Left lung (tissue), 10 donors: Measurements from ENCODE around the gene DSG2. TPM values are rescaled to one million over a fixed set of nuclear protein-coding genes. Genes with fewer than 3 reads are reported as not detected.

Experiments
- ATAC-seq: fragments of 200-7000 bp; cut with Tn5 transposase; one replicate; pipeline ENCODE4 v1.9.1; 2020; ENCODE audit warnings: moderate library complexity
- DNase-seq, 4 donors: peaks; one replicate each; pipeline ENCODE4 v3.0.0-alpha.2; 2013 to 2020
- H3K27ac ChIP-seq, 2 donors: fragments of 200-600 bp; sonication (generic) in 1 of 2; one replicate each; pipeline versions ENCODE4 v1.5.0 to v1.8.0; 2020 to 2021
- H3K27me3 ChIP-seq, 2 donors: fragments of 200-600 bp; sonication (generic) in 1 of 2; one replicate each; pipeline versions ENCODE4 v1.5.0 to v1.8.0; 2020 to 2021
- H3K36me3 ChIP-seq, 2 donors: fragments of 200-600 bp; sonication (generic) in 1 of 2; one replicate each; pipeline versions ENCODE4 v1.5.0 to v1.8.0; 2020 to 2021
- H3K4me1 ChIP-seq, 2 donors: fragments of 200-600 bp; one replicate each; pipeline ENCODE4 v1.8.0; 2021
- H3K4me3 ChIP-seq, 2 donors: fragments of 200-600 bp; sonication (generic) in 1 of 2; one replicate each; pipeline versions ENCODE4 v1.5.0 to v1.8.0; 2020 to 2021; ENCODE audit warnings: mild to moderate bottlenecking in 1 of 2
- H3K9me3 ChIP-seq, 2 donors: fragments of 200-600 bp; sonication (generic) in 1 of 2; one replicate each; pipeline versions ENCODE4 v1.5.0 to v1.8.0; 2020 to 2021
- intact Hi-C, 2 donors: fragments of 100-400 bp; cut with DNase I; formaldehyde crosslinking; loops; one replicate each; pipeline versions ENCODE4 v1.11.2 to v1.14.2; 2022
- polyA plus RNA-seq, 6 donors: library from polyadenylated mRNA; unstranded; fragments of 120-200 nt; gene quantifications; one replicate each; pipeline ENCODE4 v1.2.1, GENCODE V29; 2013; ENCODE audit not compliant: insufficient read length in 6 of 6
- total RNA-seq, 2 donors: library from RNA; stranded (reverse); fragmentation: NEBNext Ultra II Directional; extraction: Animal tissue kit (Norgen Biotek cat#: 25700); gene quantifications; one replicate each; pipeline ENCODE4 v1.2.1, GENCODE V29; 2021
- TF ChIP-seq, protein P1 (sequence below), 2 donors: fragments of 200-600 bp; sonication (generic) in 1 of 2; IDR thresholded peaks; one replicate each; pipeline versions ENCODE4 v1.5.0 to v1.8.0; 2021; ENCODE audit warnings: antibody characterized with exemption in 2 of 2
- donor health status: DM: no; HTN: yes; CAD: no.
- donor health status: DM: no; HTN: no; CAD: no.

The DSG2 gene
- total and polyA plus RNA-seq, 8 donors = 36.2 to 66.0 (median 42.3) TPM

GRCh38 chr18:31469629-31470028, 28.3 kb upstream of the DSG2 start:
- ATAC-seq (no peak), DNase-seq (no peak)
- Histone ChIP-seq H3K36me3 (no peaks in the 10 kb centered on the region), H3K27me3 (no peaks in the 10 kb centered on the region), H3K4me3 (no peak overlapping the region), H3K9me3 (no peaks in the 10 kb centered on the region), H3K27ac (no peak overlapping the region), H3K4me1 (no peaks in the 10 kb centered on the region)
- intact Hi-C loops = no loop called here
- TF ChIP-seq, protein P1, sequence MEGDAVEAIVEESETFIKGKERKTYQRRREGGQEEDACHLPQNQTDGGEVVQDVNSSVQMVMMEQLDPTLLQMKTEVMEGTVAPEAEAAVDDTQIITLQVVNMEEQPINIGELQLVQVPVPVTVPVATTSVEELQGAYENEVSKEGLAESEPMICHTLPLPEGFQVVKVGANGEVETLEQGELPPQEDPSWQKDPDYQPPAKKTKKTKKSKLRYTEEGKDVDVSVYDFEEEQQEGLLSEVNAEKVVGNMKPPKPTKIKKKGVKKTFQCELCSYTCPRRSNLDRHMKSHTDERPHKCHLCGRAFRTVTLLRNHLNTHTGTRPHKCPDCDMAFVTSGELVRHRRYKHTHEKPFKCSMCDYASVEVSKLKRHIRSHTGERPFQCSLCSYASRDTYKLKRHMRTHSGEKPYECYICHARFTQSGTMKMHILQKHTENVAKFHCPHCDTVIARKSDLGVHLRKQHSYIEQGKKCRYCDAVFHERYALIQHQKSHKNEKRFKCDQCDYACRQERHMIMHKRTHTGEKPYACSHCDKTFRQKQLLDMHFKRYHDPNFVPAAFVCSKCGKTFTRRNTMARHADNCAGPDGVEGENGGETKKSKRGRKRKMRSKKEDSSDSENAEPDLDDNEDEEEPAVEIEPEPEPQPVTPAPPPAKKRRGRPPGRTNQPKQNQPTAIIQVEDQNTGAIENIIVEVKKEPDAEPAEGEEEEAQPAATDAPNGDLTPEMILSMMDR (IDR thresholded peaks at IDR 0.05) = no peak

- intact Hi-C loops = no loop called here
Observed at GRCh38 chr18:31478688-31479087, 19.3 kb upstream of the DSG2 start.

GRCh38 chr18:31482051-31482450, 15.9 kb upstream of the DSG2 start:
- Histone ChIP-seq H3K36me3 (no peaks in the 10 kb centered on the region), H3K27ac (no peak overlapping the region), H3K4me1 (no peaks in the 10 kb centered on the region), H3K9me3 (no peaks in the 10 kb centered on the region), H3K4me3 (no peak overlapping the region), H3K27me3 (no peaks in the 10 kb centered on the region)
- TF ChIP-seq, protein P1 (IDR thresholded peaks at IDR 0.05) = no peak
- DNase-seq (no peak), ATAC-seq (no peak)
- intact Hi-C loops = no loop called here

More at GRCh38 chr18:31478688-31479087, 19.3 kb upstream of the DSG2 start:
- TF ChIP-seq, protein P1 (IDR thresholded peaks at IDR 0.05) = no peak
- Histone ChIP-seq H3K27ac (no peak overlapping the region), H3K4me3 (no peak overlapping the region), H3K27me3 (no peaks in the 10 kb centered on the region), H3K36me3 (no peaks in the 10 kb centered on the region), H3K4me1 (no peaks in the 10 kb centered on the region), H3K9me3 (no peaks in the 10 kb centered on the region)
- ATAC-seq (no peak), DNase-seq (no peak)

DNA sequence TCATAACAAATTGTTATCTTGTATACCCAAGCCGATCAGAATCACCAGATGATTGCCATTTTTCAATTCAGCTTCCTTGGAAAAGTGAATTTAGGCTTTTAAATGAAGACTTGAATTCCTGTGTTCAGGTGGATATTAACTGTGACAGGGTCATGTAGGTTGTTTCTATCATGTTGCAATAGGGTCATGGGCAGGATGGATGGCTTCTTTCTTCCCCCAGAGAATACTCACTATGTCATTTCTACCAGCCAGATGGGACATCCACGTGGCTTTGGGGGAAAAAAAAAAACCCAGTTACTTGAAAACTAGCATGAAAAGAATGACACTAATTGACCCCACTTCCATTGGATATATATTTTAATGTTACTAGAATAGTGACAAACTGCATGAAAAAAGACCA, 14.6 kb upstream of the DSG2 start:
- TF ChIP-seq, protein P1 (IDR thresholded peaks at IDR 0.05) = no peak
- no peak for DNase-seq
- H3K4me1 ChIP-seq = no peaks in the 10 kb centered on the region
- no peaks in the 10 kb centered on the region for H3K36me3 ChIP-seq
- H3K27ac ChIP-seq = no peak overlapping the region
- H3K27me3 ChIP-seq = no peaks in the 10 kb centered on the region
- H3K9me3 ChIP-seq = no peaks in the 10 kb centered on the region
- intact Hi-C loops = no loop called here
- H3K4me3 ChIP-seq = no peak overlapping the region
- ATAC-seq = no peak

DNA sequence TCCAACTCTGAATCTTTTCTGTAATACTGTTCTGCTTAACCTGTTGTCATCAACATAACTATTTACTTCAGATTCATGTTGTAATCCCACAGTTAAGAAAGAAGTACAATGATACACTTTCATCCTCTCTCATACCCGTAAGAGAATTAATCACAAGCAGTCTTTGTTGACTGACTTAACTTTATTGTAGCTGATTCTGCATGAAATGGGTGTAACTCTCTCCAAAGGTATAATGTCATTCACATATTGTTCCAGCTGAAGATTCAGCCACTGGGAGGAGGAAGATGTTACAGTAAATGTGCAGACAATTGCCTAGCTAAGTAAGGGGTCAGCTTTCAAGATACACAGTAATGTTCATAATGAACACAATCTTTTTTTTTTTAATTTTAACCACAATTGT, 13.5 kb upstream of the DSG2 start:
- TF ChIP-seq, protein P1 (IDR thresholded peaks at IDR 0.05) = no peak
- no peak overlapping the region for H3K4me3 ChIP-seq
- H3K27me3 ChIP-seq = no peaks in the 10 kb centered on the region
- DNase-seq (no peak), ATAC-seq (no peak)
- no peaks in the 10 kb centered on the region for H3K36me3 ChIP-seq
- H3K9me3 ChIP-seq = no peaks in the 10 kb centered on the region
- no peak overlapping the region for H3K27ac ChIP-seq
- intact Hi-C loops = no loop called here
- H3K4me1 ChIP-seq = no peaks in the 10 kb centered on the region
